Stimulated activated naive CD4-positive, alpha-beta T cell (primary cell): ENCODE results near the gene TVP23C.

Experiments used
- DNase-seq, 6 experiments: peaks; one replicate each; lab custom pipeline; 2025; lab: John Stamatoyannopoulos, UW

Gene TVP23C

DNA sequence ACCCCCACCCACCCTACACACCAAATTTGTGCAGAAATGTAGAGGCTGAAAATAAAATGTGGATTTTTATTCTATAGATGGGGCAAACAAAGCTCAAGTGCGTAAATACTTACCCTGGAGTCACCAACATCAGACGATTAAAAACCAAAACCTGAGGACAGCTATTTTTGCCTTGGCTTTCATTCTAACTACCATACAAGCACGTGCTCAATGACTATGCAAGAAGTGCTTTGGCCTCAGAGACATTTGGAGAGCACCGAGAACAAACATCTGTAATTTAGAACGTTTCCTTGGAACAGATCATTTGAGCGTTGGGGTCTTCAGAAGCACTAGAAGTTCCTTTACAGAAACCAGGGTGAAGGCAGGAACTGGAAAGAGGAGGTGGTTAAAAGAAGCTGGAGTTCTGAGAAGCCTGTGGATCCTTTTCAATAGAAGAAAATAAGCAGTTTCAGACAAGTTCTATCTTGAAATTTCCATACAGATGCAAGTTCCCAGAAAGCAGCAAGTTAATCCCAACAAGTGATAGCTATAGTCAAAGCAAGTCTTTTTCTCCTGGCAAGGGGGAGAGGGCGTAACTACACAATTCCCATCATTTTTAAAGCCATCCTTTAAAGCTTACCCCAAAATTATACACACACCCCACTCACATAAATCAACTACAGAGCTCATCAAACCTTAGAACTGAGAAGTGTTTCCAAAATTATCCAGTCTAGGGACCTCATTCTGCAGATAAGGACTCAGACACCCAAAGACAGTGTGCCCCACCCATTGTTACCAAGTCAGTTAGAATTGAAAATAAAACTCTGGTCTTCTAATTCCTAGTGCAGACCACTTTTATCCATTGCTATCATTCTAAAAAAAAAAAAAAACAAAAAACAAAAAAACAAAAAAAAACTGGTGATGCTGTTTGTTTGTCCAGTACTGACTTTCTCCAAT lies 66.3 kb downstream of the TVP23C start:
- DNase-seq = no peak

DNA sequence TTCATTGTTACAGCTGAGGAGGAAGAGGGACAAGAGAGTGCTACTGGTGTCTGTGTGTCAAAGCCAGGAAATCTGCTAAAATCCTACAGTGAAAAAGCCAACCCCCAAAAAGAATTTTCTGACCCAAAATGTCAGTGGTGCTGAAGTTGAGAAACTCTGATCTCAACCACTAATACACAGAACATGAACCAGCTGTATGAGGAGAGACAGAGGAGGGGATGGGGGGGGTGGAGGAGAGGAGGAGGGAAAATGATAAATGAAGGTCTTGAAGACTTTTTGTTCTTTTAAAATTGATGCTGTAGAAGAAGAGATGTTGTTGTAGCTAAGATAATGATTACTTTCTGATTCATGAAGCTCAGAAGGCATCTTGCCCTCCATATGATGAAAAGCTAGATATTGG lies 68.5 kb downstream of the TVP23C start:
- DNase-seq = no peak

DNA sequence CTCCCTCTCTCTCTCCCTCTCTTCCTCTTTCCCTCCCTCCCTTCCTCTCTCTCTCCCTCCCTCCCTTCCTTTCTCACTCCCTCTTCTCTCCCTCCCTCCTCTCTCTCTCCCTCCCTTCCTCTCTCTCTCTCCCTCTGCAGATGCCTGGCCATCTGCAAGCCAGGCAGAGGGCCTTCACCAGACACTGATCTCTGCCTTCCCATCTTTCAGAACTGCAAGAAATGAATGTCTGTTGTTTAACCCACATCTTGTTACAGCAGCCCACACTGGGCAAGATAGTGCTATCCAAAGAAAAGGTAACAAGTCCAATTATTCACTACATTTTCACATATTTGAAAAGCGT lies 69.6 kb downstream of the TVP23C start:
- DNase-seq = no peak

DNA sequence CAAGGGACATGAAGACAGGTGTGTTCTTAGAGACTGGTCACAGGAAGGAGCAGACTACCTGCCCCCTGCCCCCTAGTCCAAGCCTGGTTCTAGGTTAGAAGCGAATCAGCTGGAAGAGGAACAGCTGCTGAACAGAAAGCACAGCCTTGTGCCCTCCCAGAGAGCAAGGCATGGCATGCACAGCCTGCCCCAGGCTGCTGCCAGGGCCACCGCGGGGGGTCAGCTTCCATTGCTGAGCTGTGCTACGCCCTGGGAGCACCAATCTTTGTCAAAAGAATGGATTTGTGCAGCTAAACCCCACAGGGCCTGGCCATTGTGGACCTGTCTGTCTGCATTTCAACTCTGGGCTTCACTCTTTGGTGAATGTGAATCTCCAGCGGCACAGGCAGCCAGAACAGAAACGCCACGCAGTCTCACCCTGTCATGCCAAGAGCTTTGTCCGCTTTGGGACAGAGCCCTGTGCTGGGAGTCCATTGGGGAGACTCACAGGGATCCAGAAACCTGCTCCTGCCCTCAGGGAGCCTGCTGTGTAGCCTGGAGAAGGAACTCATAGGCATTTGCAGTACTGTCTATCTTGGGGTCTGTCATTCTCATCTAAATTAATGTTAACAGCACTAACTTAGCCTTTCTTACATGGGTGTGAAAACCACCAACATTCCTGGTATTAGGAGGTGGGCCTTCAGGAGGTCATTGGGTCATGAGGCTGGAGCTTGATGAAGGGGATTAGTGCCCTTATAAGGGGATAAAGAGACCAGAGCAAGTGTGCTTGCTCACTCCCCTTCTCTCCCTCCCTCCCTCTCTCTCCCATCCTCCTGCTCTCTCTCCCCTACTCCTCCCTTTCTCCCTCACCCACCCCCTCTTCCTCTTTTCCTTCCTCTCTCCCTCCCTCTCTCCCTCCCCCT lies 70.2 kb downstream of the TVP23C start:
- DNase-seq = no peak

DNA sequence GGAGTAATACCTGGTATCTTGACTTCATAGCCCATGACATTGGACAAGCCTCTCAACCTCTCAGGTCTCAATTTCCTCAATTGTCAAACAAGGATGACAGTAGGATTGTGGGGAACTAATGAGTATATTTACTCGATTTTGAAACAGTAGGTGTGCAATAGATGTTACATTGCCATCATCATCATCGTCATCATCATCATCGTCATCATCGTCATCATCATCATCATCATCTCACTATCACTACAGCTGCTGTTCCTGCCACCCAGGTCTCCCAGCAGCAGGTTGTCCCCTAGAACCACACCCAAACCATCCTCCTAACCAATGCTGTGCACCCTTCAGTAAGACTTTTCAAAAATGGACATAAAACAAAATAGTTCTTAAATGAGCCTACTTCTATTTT lies 71.1 kb downstream of the TVP23C start:
- DNase-seq = no peak

DNA sequence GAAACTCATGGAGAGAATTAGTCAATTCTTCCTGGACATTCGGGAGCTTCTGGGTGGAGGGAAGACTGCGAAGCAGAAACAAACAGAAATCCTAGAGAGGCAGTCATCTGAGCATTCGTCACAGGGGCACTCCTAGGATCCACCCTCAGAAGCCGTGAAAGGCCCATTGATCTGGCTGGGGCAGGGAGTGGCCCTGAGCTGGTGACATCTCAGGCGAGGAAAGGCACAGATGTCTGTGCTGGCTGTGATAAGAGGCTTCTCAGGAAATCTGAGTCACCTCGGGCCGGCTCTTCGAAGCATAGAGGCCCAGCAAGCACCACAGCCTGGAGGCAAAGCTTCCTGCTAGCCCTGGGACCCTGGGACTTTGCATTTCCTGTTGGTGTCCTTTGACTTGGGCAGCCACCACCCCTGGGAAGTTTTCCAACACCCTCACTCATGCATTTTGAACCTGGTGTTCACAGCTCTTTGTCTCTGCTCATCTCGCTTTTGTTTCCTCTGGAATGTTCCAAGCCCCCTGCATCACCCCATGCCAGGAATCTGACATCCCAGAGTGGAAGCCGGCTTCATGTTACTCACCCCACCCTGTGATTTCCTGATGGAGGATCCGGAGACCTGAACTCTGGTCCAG lies 72.5 kb downstream of the TVP23C start:
- no peak for DNase-seq

DNA sequence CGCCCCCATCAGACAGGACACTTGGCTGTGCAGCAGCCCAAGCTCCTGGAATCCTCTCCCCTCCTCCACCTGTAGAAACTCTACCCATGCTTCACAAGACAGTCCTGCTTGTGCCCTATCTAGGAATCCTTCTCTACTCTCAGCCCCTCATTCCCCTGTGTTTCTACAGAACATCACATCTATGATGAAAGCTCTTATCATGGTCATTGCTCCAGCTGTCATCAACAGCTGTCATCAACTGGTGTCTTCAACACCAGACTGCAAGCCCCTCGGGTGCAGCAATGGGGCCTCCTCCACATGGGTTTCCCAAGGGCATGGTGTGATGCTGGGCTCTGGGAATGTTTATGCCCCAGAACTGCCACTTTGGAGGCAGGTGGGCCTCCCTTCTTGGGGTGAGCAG lies 74.7 kb downstream of the TVP23C start:
- DNase-seq = no peak

DNA sequence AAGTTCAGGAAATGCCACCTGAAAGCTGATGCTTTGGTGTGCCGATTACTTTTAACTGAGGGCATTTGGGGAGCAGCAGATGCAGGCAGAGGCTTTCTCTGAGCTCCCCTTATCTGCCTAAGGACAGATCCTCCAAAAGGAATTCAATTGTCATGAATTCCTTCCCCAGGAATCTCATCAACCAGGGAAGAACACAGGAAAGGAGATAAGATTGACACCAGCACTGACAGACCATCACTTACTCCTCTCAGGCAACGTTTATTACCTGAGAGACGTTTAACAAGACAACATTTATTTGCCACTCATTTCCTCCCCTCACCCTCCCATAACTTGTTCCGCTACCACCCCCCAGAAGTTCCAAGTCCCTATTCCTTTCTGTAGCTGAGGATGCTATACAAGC lies 78.2 kb downstream of the TVP23C start:
- DNase-seq = no peak

DNA sequence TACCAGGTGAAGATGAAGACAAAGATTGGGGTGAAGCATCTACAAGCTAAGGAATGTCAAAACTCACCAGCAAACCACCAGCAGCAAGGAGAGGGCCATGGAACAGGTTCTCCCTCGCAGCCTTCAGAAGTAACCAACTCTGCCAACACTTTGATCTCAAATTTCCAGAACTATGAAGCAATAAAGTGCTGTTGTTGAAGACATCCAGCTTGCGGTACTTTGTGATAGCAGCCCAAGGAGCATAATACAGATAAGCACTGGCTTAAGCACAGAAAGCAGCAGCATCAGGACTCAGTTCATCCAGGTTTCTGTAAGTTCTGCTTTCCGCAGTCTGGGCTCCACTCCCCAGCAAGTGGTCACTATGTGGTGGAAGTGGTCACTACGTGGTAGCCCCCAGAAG lies 79.9 kb downstream of the TVP23C start:
- DNase-seq = no peak

DNA sequence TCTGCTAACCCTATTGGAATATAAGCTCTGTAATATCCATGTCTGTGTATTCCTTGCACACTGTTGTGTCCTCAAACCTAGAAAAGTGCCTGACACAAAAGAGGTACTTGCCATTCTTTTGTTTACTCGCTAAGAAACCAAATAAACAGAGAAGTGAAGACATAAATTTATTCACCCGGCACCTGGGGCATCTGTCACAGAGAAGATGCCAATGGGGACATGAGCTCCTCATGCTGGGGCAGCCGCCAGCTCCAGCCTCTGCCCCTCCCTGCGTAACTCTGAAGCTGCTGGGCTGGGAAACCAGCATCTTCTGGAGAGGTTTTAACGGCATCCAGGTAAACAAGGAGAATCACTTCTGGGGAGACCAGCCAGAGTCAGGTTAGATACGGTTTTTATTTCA lies 80.8 kb downstream of the TVP23C start:
- no peak for DNase-seq

DNA sequence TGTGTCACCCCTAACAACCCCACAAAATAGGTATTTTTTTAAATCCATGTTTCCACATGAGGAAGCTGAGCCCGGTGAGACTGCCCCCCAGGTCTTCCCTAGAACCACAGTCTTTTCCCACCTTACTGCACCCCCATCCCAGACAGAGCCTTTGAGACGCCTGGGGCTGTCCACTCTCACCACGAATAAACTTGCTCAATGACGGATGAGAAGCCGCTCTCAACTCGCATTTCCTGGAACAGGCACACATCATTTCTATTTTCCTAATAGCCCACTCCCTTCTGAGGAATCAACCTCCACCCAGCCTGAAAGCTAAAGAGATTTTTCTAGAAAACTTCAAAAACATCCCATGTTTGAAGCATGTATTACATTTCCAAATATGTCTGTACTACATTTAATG lies 81.8 kb downstream of the TVP23C start:
- DNase-seq = no peak

DNA sequence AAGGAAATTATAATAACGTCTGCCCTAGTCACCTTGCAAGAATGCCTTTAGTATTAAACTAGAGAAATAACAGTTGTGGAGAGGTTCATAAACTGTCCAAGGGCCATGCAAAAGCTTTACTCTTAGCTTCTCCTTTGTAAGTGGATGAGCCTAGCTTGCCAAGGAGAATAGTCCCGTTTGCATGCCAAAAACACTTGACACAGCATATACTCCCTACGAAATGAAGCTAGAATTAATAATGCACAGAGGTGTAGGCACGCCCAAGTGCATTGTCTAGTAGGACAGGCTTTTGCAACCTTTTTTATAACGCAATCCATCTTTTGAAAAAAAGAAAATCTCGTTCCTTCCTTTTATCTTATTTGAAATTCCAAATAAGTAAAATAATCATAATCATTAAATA lies 83.1 kb downstream of the TVP23C start:
- DNase-seq = no peak

DNA sequence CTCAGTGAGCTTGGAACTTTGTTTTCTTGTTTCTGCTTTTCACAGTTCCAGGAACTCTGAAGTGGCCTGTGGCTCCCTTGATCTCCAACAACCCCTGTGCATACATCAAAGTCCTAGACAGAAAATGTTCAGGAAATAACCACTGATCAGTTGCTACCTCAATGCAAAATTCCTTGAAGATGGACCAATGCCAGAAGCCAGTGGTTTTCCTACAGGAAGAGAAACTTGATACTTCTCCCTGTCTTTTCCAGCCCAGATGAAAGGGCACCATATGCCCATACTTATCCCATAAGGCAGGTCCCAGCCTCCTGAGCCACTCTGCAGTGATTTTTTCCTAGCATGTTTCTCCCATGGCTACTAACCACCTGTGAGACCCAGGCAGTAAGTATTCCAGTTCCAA lies 83.6 kb downstream of the TVP23C start:
- no peak for DNase-seq

DNA sequence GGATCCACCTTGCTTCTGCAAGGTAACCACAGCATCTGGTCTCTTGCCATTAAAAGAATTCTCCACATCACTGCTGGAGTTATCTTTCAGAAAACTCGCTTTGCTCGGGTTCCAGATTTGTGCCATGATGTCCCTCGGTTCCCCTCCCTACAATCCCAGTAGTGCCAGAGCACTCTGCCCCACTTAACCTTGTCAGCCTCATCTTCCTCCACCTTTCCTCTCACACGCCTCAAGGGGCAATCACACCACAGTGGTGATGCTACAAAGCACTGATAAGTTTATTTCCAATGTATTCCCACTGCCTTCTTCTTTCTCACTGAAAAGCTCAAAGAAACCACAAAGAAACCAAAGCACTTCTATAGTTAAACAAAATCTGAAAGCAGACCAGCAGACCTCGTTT lies 84.4 kb downstream of the TVP23C start:
- no peak for DNase-seq

DNA sequence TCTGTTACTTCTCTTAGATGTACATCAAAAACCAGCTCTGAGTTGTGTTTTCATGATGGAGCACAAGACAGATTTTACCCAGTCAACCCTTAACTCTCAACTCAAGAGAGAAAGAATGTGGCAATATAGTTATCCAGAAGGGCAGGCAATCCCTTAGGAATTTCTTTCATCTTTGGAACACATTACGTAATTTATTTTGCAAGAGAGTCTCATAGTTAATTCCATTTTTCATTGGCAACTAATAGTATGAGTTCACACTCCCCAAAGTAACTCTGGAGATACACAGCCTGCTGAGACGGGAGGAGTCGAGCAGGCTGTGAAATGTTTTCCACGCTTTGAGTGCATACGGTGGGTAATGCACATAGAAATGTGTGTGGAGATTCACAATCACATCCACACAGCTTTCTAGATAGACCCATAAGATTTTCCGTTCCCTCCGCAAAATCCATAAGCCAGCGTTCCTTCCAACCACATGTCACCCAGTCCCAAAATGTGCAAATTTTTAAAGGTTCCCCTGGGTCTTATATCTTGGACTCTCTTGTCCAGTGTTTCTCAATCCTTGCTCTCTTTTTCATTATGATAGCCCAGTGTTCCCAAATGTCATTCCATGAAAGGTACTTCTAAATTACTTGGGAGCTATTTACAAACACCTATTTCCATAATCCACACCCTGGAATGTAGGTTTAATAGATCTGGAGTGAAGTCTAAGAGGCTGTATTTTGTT lies 87.5 kb downstream of the TVP23C start:
- no peak for DNase-seq

DNA sequence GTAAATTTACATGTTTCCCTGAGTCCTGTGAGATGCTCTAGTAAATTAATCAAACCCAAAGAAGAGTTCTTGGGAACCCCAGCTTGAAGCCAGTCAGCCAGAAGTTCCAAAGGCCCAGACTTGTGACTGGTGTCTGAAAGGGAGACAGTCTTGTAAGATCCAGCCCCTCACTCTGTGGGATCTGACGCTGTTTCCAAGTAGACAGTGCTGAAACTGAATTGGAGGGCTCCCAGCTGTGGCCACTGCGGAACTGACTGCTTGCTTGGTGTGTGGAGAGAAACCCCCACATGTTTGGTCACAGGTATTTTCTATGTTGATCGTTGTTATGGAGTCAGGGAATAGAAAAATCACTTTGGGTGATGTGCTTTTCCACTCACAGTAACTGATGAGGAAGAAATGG lies 90.4 kb downstream of the TVP23C start:
- DNase-seq = no peak

DNA sequence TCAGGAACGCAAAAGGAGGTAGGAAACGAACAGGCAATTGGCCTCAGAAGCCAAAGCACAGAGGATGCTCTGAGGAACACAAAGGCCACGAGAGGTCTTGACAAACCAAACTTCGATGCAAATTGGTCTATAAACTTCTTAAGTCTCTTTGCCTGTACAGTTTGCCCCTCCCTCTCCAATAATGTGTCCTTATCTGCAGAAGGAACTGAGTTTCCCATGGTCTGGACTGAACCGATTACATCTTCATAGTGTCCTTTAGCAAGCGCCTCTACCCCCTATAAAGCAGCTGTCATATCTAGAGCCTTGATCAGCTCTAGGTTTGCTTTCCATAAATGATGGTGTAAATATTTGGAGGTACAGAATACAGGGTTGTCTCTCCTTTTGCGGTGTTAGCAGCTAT lies 92.7 kb downstream of the TVP23C start:
- no peak for DNase-seq

DNA sequence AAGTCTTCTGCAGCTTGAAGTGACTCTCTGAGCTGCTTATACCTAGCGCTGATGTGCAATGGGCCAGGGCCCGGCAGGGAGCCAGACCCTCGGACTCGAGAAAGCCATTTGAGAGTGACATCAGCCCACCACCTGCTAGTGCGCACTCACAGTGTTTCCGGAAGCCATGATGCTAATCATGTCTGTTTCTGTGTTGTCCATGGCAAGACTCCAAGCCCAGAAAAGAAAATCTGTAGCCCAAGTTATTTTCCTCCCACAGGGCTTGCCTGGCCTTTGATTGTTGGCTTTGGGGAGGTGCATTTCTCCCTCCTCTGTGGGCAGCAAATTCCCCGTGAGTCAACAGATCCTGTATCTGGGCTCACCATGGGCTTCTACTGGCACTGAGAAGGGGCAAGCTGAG lies 94.0 kb downstream of the TVP23C start:
- no peak for DNase-seq

DNA sequence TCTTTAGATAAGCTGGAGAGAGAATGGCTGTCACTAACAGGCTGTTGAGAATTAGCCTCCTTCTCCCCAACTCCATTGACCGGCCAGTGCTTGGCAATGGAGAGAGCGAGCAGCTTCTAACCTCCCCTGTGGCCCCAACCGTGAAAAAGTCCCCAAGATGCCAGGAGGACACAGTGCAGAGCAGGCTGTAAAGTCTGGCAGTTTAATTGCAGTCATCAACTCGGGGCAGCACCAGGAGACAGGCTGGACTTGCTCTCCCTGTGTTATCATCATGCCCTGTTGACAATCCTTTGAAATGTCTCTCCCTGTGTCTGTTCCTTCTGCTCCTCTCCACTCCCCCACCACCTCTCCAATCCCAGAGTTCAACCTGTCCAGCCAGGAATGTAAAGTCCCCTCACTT lies 95.2 kb downstream of the TVP23C start:
- DNase-seq = no peak

DNA sequence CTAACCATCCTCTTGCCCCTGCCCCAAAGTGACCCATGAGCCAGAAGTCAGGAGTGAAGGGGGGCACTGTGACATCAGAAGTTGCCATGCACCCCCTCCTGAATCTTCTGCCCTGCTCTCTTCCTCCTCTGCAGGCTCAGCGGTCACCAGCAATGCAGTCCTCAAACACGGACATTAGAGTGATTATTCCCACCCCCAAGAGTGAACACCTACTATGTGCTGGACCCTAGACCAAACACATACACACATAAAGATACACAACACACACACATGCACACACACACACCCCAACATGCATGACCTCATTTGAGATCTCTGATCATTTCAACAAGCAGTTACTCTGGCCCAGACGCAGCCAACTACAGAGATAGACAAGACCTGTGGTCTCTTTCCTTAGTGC lies 95.7 kb downstream of the TVP23C start, which contains the start of gene CDRT4:
Gene CDRT4 (minus strand): TSS at position 30 of the 400 bp plus-strand sequence. CDS start 27,383 bp downstream, outside the sequence.
- DNase-seq = no peak

DNA sequence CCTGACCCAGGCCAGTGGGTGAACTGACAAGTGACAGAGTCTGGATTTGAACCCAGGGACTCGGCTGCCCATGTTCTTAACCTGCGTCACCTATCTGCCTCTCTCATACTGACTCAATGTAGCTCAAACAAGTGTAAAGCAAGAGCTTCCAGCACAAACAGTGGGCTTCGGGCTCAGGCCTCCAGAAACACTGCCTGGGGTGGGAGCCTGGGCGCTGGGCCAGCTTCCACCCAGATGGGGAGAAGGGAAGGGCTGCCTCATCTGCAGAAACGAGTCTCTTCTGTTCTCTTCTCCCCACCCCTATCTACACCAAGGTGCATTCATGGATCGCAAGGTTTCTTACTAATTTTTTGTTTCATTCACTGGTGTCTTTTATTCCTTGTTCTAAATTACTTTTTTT lies 97.2 kb downstream of the TVP23C start:
- DNase-seq = no peak
